Type B pancreatic cell (in vitro differentiated cells): ENCODE data around the gene NXPH2. TPM values are rescaled to one million over a fixed set of nuclear protein-coding genes. Genes with fewer than 3 reads are reported as not detected.

Experiments used
- DNase-seq: peaks from one replicate; pipeline ENCODE4 v3.0.0; 2021; ENCODE audit warnings: mixed read lengths; ENCODE audit not compliant: unreplicated experiment; ENCODE audit errors: extremely low spot score
- H3K27ac Mint-ChIP-seq: 2 replicates; pipeline ENCODE4 v1.8.0; 2021; ENCODE audit warnings: mild to moderate bottlenecking, mixed read lengths
- H3K27me3 Mint-ChIP-seq: 2 replicates; pipeline ENCODE4 v1.8.0; 2021; ENCODE audit warnings: mixed read lengths
- H3K36me3 Mint-ChIP-seq: 2 replicates; pipeline ENCODE4 v1.8.0; 2021; ENCODE audit warnings: mixed read lengths
- H3K4me1 Mint-ChIP-seq: one replicate; pipeline ENCODE4 v1.8.0; 2021; ENCODE audit warnings: mixed read lengths; ENCODE audit not compliant: unreplicated experiment
- H3K4me3 Mint-ChIP-seq: 2 replicates; pipeline ENCODE4 v1.8.0; 2021; ENCODE audit warnings: mild to moderate bottlenecking, mixed read lengths
- H3K9me3 Mint-ChIP-seq: 2 replicates; pipeline ENCODE4 v1.8.0; 2021; ENCODE audit warnings: mixed read lengths
- total RNA-seq: library from RNA; stranded (reverse); gene quantifications from 2 replicates; pipeline ENCODE4 v1.2.1, GENCODE V29; 2021; ENCODE audit warnings: low replicate concordance
- TF ChIP-seq, protein P1 (sequence below): fragments of 200-600 bp; sonication (generic); conservative IDR thresholded peaks from 2 replicates; pipeline ENCODE4 v1.5.0; 2021; ENCODE audit warnings: antibody characterized with exemption, mild to moderate bottlenecking

NXPH2 gene
- total RNA-seq, 1 donor from 2014 or later = 5.0 TPM

- H3K9me3 Mint-ChIP-seq = peaks cover 12% of the 10 kb centered on the region
- no peak overlapping the region for H3K4me3 Mint-ChIP-seq
- H3K4me1 Mint-ChIP-seq = peaks cover 12% of the 10 kb centered on the region
- peaks cover 9% of the 10 kb centered on the region for H3K27me3 Mint-ChIP-seq
- DNase-seq = no peak
- no peaks in the 10 kb centered on the region for H3K36me3 Mint-ChIP-seq
- peak overlapping the region; percentile 80 for H3K27ac Mint-ChIP-seq
- TF ChIP-seq, protein P1, sequence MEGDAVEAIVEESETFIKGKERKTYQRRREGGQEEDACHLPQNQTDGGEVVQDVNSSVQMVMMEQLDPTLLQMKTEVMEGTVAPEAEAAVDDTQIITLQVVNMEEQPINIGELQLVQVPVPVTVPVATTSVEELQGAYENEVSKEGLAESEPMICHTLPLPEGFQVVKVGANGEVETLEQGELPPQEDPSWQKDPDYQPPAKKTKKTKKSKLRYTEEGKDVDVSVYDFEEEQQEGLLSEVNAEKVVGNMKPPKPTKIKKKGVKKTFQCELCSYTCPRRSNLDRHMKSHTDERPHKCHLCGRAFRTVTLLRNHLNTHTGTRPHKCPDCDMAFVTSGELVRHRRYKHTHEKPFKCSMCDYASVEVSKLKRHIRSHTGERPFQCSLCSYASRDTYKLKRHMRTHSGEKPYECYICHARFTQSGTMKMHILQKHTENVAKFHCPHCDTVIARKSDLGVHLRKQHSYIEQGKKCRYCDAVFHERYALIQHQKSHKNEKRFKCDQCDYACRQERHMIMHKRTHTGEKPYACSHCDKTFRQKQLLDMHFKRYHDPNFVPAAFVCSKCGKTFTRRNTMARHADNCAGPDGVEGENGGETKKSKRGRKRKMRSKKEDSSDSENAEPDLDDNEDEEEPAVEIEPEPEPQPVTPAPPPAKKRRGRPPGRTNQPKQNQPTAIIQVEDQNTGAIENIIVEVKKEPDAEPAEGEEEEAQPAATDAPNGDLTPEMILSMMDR = no peak
Measured at GRCh38 chr2:138622613-138623012, 157.6 kb downstream of the NXPH2 start.

GRCh38 chr2:138621139-138621538, 159.1 kb downstream of the NXPH2 start:
- Mint-ChIP-seq H3K27ac (peak overlapping the region; percentile 80), H3K4me3 (peak overlapping the region; percentile 47), H3K36me3 (no peaks in the 10 kb centered on the region), H3K27me3 (peaks cover 2% of the 10 kb centered on the region), H3K9me3 (peaks cover 11% of the 10 kb centered on the region), H3K4me1 (peaks cover 12% of the 10 kb centered on the region)
- TF ChIP-seq, protein P1 = no peak
- no peak for DNase-seq

GRCh38 chr2:138620431-138620830, 159.8 kb downstream of the NXPH2 start:
- TF ChIP-seq, protein P1 = no peak
- H3K36me3 Mint-ChIP-seq = no peaks in the 10 kb centered on the region
- DNase-seq = no peak
- no peaks in the 10 kb centered on the region for H3K27me3 Mint-ChIP-seq
- peaks cover 12% of the 10 kb centered on the region for H3K4me1 Mint-ChIP-seq
- no peak overlapping the region for H3K27ac Mint-ChIP-seq
- H3K9me3 Mint-ChIP-seq = peaks cover 8% of the 10 kb centered on the region
- no peak overlapping the region for H3K4me3 Mint-ChIP-seq
